ENCODE data around the gene CAPN6.

DNA sequence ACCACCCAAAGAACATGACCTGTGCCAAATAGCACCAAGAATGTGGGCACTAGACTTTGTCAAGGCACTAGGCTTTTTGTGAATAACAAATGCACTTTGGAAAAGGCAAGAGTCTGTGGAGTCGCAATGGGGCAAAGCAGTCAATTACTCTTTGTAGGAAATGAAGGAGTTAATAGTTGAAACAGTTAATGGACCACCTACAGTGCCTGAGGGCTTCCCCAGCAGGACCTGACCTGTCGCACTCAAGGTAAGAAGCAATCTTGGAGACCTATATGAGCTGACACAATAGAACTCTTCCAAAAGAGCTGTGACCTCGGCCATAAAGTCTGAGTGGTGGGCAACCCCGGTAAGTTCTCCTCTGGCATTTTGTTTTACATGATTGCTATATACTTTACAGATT lies 49.2 kb upstream of the CAPN6 start:
- TF ChIP-seq POLR2A (IDR thresholded peaks at IDR 0.05; ENCODE audit: low read depth, low read length), result no peak
- no peak for TF ChIP-seq TAF1 (IDR thresholded peaks at IDR 0.05; ENCODE audit: low read depth, low read length)
- TF ChIP-seq PAX5 (IDR thresholded peaks at IDR 0.05; ENCODE audit: insufficient read depth, low read length, severe bottlenecking), result no peak
- TF ChIP-seq POU2F2 (IDR thresholded peaks at IDR 0.05; ENCODE audit: low read depth, low read length), result no peak
